ENCODE data around the gene CAP2. TPM values are rescaled to one million over a fixed set of nuclear protein-coding genes. Genes with fewer than 3 reads are reported as not detected.
A peak's percentile ranks its signal among the peaks of the same experiment; 100 is the strongest.
"Not testable (repeated sequence)": the region's sequence is repeated elsewhere in the genome, so short reads cannot be mapped to it uniquely, and the experiment has no call there.

CAP2 gene
- polyA plus RNA-seq, 12 donors: 70.0 to 247 (median 214) TPM; not detected in 1

GRCh38 chr6:17391976-17392375 is 1.4 kb upstream of the CAP2 start:
- DNase-seq: no peak

- peak; percentile 54 for DNase-seq
Measured at GRCh38 chr6:17393892-17394631, 667 bp downstream of the CAP2 start.

DNA sequence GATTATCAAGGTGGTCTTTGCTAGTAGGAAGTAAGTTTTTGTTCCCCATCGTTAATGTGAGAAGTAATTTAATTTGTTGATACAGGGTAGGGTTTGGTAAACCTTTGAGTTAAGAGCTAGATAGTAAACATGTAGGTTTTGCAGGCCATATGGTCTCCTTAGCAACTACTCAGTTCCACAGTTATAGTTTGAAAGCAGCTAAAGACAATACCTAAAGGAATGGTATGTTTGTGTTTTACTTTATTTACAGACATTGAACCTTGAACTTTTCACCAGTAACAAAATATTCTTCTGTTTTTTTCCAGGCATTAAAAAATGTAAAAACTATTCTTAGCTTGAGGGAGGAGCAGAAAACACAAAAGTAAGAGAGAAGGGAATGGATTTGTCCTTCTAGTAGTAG is 1.7 kb downstream of the CAP2 start:
- DNase-seq: no peak

DNA sequence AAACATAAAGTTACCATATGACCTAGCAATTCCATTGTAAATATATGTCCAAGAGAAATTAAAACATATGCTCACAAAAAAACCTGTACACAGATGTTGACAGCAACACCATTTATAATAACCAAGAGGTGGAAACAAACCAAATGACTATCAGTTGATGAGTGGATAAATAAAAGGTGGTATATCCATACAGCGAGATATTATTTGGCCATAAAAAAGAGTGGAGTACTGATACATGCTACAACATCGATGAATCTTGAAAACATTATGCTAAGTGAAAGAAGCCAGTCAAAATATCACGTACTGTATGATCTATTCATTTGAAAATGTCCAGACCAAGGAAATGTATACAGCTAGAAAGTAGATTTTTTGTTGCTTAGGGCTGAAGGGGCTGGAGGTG is 2.9 kb downstream of the CAP2 start:
- DNase-seq: no peak

GRCh38 chr6:17397764-17398194 is 4.4 kb downstream of the CAP2 start:
- peak; percentile 14 for DNase-seq

DNA sequence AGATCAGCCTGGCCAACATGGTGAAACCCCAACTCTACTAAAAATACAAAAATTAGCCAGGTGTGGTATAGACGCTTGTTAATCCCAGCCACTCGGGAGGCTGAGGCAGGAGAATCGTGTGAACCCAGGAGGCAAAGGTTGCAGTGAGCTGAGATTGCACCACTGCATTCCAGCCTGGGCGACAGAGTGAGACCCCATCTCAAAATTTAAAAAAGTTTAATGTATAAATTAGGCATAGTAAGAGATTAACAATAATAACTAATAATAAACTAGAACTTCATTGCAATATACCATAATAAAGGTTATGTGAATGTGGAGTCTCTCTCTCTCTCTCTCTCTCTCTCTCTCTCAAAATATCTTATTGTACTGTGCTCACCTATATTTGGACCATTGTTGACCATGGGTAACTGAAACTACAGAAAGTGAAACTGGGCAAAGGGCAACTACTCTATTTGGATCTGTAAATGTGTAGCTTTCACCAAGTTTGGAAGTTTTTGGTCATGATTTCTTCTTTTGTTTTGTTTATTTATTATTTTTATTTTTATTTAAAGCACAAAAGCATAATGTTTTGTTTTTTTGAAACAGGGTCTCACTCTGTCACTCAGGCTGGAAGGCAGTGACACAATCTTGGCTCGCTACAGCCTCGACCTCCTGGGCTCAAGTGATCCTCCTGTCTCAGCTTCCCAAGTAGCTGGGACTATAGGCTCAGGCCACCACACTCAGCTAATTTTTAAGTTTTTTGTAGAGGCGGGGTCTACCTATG is 12.0 kb downstream of the CAP2 start:
- not testable (repeated sequence) for DNase-seq

DNA sequence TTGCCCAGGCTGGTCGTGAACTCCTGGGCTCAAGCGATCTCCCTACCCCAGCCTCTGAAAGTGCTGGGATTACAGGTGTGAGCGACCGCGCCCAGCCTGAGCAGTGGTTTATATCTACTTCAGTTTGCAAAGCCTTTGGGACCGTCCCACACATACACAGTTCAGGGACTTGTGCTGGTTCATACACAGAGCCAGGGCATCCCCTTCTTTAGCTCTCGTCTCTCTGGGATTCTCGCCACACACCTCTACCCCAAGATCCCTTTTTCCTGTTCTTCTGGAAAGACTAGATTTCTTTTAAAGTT is 12.5 kb downstream of the CAP2 start:
- DNase-seq: no peak

- no peak for DNase-seq
Measured at GRCh38 chr6:17408081-17408480, 14.7 kb downstream of the CAP2 start.

DNA sequence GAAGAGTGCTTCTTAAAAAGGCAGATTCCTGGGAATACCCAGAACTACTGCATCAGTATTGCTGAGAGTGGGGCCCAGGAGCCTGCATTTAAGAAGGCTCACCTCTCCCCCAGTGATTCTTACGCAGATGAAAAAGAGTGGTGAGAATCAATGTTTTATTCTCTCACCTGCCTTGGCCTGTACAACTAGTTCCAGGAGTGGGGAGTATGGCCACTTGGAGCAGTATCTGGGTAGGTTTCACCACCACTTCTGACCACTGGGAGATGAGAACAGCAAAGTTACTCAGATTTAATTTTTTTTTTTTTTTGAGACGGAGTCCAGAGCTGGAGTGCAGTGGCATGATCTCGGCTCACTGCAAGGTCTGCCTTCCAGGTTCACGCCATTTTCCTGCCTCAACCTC is 16.9 kb downstream of the CAP2 start:
- DNase-seq: no peak

DNA sequence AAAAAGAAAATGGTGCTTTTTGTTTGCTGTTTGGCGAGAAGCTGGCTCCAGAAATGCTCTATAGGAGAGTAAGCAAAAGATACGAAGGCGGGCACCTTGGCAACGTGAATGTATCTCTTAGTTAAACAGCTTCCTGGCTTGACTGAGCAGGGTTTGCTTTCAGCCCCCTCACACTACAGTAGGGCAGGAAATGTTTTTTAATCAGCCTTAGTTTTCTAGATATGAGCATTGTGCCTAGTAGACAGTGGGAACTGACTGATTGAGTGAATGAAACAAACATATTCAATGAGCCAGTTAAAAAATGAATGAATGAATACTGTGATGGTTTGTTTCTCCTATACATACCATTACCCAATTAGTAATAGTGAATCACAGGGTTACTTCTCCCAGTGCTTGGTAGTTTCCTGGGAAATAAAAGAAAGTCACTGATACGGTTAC is 19.9 kb downstream of the CAP2 start:
- no peak for DNase-seq

- DNase-seq: not testable (repeated sequence)
Measured at GRCh38 chr6:17414395-17414794, 21.0 kb downstream of the CAP2 start.

- no peak for DNase-seq
Measured at GRCh38 chr6:17415321-17415720, 21.9 kb downstream of the CAP2 start.

- no peak for DNase-seq
Measured at GRCh38 chr6:17416806-17417205, 23.4 kb downstream of the CAP2 start.

DNA sequence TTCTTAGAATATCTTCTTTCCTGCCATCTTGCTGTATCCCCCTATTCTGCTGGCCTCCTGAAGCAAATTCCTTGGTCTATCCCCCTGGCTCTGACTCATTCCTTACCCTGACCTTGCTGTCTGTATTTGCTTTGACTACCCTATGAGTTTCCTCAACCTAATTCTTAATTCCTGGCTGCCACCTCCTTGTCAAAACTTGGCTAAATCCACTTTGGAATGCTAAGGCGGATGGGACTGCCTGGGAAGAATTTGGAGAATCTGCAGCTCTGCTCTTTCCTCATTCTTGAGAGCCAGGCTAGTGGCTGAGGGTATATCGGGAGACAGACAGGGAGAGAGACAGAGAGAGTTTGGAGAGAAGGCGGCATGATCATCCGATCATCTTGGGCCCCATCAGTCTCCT is 24.4 kb downstream of the CAP2 start:
- no peak for DNase-seq

DNA sequence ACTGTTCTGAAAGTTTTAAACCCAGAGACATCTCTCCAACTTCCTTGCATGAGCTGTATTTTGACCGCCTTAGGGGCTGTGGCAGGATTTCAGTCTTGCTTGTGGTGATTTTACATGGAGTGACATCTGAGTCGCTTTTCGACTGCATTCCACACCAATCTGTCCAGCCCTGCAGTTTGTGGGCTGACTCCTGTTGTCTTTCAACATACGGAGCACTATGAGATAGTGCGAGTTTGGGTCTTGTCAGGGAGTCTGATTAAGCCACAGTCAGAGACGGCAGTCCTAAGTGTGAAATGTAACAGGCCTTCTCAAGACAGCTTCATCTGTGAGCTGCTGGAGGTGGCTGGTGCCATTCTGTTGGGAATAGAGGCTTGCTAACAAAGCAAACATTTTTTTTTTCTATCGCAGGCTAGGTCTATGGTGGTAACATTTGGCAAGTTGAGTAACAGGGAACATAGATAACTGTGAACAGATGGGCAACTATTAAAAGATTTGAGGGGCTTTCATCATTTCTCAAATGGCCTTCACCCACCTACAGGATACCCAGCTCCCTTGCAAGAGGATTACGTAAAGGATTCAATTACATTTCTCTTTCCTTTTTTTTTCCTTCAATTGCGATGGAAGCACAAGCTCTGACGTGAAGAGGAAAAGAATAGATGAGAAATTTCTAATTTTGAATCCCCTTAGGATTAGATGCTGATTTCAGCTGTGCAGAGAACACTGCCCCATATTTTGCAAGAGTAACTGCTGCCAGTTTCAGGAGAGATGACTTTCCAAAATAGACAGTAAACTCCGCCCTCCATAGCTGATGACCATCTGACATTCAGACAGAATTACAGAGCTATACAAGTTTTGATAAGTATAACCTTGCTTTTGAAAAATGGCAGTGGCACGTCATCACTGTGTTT is 25.1 kb downstream of the CAP2 start:
- no peak for DNase-seq

GRCh38 chr6:17419189-17419575 is 25.8 kb downstream of the CAP2 start:
- no peak for DNase-seq

DNA sequence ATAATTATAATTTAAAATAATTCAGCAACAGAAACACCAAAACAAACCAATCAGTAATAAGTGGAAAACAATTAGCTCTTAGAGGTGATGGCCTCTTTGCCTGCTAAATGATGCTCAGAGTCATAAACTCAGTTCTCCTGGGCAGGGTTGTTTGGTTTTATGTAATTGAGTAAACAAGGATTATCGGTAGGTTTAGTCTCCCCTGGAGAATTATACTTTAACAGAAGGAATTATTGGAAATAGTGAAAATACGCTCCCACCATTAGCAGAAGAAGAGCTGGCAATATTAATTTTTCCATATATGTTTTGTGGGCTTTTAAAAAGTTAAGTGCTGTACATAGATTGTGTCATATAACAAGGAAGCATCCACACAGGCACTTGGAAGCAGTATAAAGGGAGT is 27.0 kb downstream of the CAP2 start:
- DNase-seq: no peak

GRCh38 chr6:17421406-17421805 is 28.0 kb downstream of the CAP2 start:
- DNase-seq: no peak

DNA sequence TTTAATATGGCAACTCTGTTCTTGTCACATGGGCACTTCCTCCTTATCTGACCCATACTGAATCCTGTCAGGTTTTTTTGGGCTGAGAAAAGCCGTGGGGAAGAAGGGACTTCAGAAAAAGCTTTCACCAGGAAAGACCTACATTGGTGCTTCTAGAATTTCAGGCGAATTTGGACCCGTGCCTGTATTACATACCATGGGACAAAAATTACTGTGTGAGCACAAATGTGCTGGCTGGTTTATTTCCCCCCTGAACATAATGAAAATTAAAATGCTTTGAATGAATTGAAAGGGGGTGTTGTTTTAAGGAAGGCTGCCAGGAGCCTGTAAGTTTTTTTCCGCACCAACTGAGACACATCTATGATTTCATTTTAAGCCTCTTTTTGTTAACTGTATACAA is 29.6 kb downstream of the CAP2 start:
- DNase-seq: peak; percentile 48

DNA sequence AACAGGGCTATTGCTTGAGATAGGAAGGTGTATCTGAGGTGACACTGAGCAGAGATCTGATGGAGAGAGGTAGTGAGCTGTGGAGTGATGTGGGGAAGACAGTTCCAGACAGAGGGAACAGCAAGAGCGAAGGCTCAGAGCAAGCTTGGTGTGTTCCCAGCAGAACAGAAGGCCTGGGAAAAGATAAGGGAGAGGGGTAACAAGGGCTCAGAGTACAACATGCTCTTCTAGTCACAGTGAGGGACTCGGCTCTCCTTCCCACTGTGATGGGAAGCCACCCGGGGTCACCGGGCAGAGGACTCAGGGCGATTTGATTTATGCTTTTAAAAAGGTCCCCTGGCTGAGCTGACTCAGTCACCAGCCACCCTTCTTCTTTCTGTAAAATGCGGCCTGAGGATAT is 33.7 kb downstream of the CAP2 start:
- no peak for DNase-seq

- no peak for DNase-seq
Measured at GRCh38 chr6:17427617-17428016, 34.2 kb downstream of the CAP2 start.

DNA sequence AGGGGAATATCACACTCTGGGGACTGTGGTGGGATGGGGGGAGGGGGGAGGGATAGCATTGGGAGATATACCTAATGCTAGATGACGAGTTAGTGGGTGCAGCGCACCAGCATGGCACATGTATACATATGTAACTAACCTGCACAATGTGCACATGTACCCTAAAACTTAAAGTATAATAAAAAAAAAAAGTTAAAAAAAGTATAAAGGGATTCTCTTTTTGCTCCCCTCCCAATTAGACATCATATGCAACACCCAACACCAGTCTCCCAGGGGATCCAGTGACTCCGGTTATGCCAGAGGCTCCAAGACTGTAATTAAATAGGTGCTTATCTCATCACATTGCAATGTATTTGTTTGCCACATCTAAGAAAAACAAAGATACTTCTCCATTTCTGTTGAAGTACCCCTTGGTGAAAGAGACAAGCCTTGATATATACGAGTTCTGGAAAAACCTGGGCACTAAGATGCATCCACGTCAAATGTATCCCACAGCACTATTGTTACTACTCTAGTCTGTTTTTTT is 35.3 kb downstream of the CAP2 start:
- DNase-seq: not testable (repeated sequence)
